Measurements from ENCODE around the gene REST. TPM values are rescaled to one million over a fixed set of nuclear protein-coding genes. Genes with fewer than 3 reads are reported as not detected.
A peak's percentile ranks its signal among the peaks of the same experiment; 100 is the strongest.
"Not testable (repeated sequence)": the region's sequence is repeated elsewhere in the genome, so short reads cannot be mapped to it uniquely, and the experiment has no call there.

The REST gene, protein sequence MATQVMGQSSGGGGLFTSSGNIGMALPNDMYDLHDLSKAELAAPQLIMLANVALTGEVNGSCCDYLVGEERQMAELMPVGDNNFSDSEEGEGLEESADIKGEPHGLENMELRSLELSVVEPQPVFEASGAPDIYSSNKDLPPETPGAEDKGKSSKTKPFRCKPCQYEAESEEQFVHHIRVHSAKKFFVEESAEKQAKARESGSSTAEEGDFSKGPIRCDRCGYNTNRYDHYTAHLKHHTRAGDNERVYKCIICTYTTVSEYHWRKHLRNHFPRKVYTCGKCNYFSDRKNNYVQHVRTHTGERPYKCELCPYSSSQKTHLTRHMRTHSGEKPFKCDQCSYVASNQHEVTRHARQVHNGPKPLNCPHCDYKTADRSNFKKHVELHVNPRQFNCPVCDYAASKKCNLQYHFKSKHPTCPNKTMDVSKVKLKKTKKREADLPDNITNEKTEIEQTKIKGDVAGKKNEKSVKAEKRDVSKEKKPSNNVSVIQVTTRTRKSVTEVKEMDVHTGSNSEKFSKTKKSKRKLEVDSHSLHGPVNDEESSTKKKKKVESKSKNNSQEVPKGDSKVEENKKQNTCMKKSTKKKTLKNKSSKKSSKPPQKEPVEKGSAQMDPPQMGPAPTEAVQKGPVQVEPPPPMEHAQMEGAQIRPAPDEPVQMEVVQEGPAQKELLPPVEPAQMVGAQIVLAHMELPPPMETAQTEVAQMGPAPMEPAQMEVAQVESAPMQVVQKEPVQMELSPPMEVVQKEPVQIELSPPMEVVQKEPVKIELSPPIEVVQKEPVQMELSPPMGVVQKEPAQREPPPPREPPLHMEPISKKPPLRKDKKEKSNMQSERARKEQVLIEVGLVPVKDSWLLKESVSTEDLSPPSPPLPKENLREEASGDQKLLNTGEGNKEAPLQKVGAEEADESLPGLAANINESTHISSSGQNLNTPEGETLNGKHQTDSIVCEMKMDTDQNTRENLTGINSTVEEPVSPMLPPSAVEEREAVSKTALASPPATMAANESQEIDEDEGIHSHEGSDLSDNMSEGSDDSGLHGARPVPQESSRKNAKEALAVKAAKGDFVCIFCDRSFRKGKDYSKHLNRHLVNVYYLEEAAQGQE
- 33.9 TPM for total RNA-seq
- long read RNA-seq, full-length matches to known transcripts: 67 of 87 reads
- long read RNA-seq, partial matches to known transcripts: 5 of 87 reads
- long read RNA-seq, other reads (novel, unspliced or antisense): 15 of 87 reads

DNA sequence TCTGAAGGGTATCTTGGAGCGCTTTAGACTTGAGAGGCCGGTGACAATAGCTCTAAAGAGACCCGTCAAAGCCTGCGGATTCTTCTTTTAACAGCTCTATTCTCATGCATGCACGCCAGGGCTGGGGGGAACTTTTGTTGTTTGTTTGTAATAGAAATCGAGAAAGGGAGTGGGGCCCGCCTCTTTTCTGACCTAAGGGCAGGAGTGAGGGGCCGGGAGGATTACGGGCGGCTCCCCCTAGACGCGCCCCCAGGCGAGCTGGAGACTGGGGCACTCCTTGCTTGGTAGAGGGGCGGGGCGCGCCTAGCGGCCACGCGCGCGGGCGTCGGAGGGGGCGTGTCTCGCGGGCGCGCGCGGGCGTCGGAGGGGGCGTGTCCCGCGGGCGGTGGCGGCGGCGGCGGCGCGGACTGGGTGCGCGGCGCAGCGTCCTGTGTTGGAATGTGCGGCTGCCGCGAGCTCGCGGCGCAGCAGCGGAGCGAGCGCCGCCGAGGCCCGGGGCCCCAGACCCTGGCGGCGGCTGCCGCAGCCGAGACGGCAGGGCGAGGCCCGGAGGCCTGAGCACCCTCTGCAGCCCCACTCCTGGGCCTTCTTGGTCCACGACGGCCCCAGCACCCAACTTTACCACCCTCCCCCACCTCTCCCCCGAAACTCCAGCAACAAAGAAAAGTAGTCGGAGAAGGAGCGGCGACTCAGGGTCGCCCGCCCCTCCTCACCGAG, at the start of gene REST:
TSS of gene REST (plus strand) at position 412 of the 717 bp plus-strand sequence. CDS start 2,739 bp downstream, outside the sequence.
- intact Hi-C loops (cut with DNase I): loop anchor here (2.0 to 5.0 kb wide), 2 partner anchors 50 to 203 kb away; partner anchors contain the start of gene IGFBP7
- peak; percentile 91 for DNase-seq (ENCODE audit: low spot score)

DNA sequence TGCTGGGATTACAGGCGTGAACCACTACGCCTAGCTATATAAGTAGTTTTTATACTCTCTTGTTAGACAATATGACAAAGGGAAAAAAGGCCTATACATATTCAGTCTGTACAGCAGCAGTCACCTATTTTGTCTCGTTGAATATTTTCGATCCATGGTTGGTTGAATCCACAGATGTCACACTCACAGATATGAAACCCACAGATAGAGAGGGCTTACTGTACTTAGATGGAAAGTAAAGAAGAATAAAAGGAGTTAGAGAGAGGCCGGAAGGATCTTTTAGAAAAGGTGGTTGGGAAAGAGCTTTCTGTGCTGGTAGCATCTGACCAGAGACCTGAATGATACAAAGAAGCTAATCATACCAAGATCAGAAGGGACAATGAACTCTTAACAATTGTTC, 47.9 kb upstream of the REST start:
- intact Hi-C loops (cut with DNase I): no loop called here
- DNase-seq (ENCODE audit: low spot score): no peak

DNA sequence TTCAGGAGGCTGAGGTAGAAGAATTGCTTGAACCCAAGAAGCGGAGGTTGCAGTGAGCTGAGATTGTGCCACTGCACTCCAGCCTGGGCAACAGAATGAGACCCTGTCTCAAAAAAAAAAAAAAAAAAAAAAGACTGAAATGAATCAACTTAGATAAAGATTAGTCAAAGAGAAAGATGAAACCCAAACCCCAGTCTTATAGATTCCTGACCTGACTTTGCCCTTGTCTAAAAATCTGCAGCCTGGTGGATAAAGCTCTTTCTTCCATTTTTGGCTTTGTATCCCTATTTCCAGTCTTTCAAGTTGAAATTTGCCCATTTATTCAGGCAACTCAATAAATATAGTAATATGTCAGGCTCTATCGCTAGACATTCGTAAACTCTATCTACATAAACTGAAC, 46.9 kb upstream of the REST start:
- no peak for DNase-seq (ENCODE audit: low spot score)
- intact Hi-C loops (cut with DNase I): no loop called here

DNA sequence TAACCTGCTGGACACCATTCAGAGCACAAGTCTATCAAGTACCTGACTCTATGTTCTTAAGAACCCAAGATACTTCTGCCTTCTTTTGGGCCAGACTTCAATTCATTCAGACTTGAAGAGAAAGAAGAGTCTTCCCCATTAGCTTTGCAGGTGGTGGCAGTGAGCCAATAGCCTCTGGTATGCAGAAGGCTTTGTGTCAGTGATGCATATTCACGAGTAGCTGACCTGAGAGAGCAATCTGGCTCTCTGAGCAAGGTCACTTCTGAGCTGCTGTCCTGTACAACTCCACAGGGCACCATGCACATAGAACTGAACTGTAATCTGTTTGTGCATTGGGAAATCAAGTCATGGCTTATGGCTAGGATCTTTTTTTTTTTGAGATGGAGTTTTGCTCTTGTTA, 46.3 kb upstream of the REST start:
- DNase-seq (ENCODE audit: low spot score): no peak
- intact Hi-C loops (cut with DNase I): no loop called here

DNA sequence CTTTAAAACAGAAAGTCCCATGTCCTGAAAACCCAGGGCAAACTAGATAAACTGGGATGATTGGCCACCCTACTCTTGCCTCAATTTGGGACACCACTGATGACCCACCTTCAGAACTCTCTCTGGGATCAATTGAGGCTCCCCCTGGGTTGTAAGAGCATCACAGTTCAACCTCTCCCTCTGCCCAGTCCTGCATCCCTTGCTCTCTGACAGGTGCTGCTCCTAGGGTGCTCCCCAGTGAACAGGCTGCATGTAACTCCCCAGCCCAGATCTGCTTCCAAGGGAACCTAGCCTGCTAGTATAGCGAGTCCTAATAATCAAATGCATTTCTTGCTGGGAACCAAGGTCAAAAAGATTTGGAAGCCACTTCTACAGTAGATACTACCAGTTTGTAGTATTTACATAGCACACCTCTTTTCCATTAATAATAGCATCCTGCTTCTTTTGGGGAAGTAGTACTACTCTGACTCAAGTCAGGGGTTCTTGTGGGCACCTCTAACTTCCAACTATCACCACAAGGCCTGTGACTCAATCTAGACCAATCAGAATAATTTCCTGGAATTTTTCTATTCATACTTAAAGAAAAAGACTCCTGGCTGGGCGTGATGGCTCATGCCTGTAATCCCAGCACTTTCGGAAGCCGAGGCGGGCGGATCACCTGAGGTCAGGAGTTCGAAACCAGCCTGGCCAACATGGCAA, 44.1 kb upstream of the REST start:
- intact Hi-C loops (cut with DNase I): no loop called here
- DNase-seq (ENCODE audit: low spot score): no peak

DNA sequence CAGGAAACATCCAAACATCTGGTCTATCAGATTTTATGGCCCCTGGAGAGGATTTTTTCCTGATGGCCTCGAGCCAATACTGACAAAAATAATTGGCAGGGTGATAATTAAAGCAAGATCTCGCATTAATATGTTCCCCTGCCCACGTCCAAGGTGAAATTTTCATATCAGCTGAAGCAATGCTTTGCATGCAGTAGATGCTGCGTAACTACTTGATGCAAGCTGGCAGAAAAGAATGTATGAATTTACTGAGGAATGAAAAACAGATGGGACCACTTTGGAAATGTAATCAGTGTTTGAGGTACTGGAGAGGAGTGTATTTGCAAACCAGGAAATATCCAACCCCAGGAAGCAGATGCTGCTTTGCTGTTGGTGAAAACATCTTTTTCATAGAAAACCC, 36.8 kb upstream of the REST start:
- no peak for DNase-seq (ENCODE audit: low spot score)

DNA sequence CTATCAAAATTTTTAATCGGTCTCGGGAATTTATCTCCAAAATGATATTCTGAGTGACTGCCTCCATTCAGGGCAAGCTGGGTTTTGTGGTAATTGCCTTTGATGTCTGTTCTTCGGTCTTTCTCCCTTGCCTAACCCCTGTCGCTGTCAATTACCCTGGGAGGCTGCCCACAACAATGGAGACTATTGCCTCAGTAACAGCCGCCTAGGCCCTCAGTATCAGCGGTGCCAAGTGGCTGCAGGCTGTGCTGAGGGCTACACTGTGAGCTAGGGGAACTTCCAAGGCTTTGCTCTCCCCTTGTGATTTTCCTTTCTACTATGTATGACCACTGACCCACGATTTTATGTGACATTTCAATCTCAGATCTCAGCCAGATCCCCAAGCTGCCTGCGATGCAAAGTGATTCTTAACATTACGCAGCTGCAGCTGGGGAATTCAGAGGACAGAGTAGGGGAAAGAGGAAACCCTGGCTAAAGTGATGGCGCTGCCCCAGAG, 36.3 kb upstream of the REST start:
- DNase-seq (ENCODE audit: low spot score): no peak
- intact Hi-C loops (cut with DNase I): no loop called here

More for the DNA sequence above, 36.8 kb upstream of the REST start:
- intact Hi-C loops (cut with DNase I): no loop called here

DNA sequence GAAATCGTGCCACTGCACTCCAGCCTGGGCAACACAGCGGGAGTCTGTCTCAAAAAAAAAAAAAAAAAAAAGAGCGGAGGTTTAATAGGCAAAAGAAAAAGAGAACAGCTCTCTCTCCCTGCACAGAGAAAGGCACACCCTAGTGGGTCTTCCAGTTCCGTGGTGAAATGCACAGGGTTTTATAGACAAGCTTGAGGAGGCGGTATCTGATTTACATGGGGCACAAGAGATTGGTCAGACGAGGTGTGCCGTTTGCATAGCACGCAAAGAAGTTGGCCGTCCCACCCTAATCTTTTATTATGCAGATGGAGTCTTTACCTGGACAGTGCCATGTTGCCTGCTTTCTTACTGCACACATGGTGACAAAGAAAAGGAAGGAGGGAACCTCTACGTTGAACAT, 33.5 kb upstream of the REST start:
- intact Hi-C loops (cut with DNase I): no loop called here
- no peak for DNase-seq (ENCODE audit: low spot score)

DNA sequence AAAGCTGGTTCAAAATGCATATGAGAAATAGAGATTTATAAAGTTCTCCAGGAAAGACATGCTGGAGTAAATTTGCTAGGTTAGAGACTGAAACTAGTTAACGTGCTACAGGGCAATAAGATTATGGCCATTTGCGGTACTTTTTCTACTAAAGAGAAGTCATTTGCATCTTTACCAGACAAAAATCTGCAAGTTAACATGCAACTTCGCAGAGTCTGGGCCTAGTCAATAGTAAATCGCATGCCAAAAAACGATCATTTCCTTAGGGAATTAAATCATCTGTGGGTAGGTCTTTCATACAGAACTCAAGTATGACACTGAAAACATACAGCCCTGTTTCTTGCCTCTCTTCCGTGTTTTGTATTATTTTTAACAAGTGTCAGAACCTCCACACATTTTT, 32.8 kb upstream of the REST start:
- intact Hi-C loops (cut with DNase I): no loop called here
- DNase-seq (ENCODE audit: low spot score): no peak

DNA sequence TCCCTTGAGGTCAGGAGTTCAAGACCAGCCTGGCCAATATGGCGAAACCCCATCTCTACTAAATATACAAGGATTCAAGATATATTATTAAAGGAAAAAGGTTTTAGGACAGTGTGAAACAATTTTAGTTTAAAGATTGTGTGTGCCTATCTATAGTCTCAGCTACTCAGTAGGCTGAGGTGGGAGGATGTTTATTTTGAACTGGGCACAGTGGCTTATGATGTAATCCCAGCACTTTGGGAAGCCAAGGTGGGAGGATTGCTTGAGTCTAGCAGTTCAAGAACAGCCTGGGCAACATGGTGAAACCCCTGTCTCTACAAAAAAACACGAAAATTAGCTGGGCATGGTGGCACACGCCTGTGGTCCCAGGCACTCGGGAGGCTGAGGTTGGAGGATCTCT, 31.4 kb upstream of the REST start:
- DNase-seq (ENCODE audit: low spot score): no peak
- intact Hi-C loops (cut with DNase I): no loop called here

DNA sequence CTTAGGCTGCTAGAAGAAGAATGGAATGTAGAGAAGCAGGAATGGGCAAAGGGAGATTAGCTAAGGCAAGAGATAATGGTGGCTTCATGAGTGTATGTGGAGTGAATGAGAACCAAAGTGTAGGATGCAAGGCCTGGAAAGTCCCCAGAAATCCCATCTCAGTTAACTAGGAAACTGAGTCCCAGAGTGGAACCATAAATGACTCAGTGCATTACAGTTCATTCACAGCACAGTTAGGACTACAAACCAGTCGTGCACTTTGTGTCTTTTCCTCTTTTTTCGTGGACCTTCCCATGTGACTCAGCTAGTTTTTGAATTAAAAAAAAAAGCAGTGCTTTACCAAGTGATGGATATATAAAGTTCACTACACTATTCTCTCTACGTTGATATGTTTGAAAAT, 27.7 kb upstream of the REST start:
- DNase-seq (ENCODE audit: low spot score): no peak
- intact Hi-C loops (cut with DNase I): no loop called here

DNA sequence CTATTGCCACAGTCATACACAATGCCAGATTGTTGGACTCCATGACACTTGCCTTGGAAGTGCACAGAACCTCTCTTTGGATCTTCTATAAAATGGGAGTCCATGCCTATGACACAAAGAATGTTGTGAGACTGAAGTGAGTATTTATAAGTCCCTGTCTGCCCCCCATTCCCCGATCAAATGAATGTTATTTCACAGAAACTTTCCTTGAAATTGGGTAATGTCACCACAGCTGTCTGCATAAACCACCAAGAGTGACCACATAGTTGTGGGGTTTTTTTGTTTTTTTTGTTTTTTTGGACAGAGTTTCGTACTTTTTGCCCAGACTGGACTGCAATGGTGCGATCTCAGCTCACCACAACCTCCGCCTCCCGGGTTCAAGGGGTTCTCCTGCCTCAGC, 27.1 kb upstream of the REST start:
- DNase-seq (ENCODE audit: low spot score): no peak
- intact Hi-C loops (cut with DNase I): no loop called here

DNA sequence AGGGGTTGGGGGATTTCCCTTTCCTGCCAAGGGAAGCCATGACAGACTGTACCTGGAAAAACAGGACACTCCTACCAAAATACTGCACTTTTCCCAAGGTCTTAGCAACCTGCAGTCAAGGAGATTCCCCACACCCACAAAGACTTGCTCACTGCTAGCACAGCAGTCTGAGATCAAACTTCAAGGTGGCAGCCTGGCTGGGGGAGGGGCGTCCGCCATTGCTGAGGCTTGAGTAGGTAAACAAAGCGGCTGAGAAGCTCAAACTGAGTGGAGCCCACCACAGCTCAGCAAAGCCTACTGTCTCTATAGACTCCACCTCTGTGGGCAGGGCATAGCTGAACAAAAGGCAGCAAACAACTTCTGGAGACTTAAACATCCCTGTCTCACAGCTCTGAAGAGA, 23.2 kb upstream of the REST start:
- DNase-seq (ENCODE audit: low spot score); intact Hi-C loops (cut with DNase I): not testable (repeated sequence)

DNA sequence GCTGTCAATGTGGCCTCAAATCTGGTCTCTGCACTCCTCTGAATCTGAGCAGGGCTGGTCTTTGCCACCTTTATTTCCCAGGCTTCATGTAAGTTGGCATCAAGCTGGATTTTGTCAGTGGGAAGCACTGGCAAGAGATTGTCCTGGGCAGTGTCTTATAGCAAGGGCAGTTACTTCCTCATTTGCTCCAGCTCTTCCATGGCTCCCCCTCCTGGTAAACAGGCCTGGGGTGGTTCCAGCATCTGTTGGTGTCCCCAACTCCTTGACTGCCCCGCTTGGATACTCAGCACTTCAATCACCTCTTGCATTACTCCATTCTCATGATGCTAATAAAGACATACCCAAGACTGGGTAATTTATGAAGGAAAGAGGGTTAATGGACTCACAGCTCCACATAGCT, 15.0 kb upstream of the REST start:
- intact Hi-C loops (cut with DNase I): no loop called here
- DNase-seq (ENCODE audit: low spot score): peak; percentile 39

DNA sequence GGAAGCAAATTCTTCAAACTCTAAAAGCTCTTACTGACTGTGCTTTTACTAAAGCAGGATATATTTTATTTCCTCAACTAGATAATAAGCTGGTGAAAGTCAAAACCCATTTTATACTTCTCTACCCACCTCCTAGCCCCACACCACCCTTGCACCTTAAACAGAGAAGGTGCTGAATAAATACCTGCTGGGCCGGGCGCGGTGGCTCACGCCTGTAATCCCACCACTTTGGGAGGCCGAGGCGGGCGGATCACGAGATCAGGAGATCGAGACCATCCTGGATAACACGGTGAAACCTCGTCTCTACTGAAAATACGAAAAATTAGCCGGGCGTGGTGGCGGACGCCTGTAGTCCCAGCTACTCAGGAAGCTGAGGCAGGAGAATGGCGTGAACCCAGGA, 9.9 kb upstream of the REST start:
- intact Hi-C loops (cut with DNase I): not testable (repeated sequence)

DNA sequence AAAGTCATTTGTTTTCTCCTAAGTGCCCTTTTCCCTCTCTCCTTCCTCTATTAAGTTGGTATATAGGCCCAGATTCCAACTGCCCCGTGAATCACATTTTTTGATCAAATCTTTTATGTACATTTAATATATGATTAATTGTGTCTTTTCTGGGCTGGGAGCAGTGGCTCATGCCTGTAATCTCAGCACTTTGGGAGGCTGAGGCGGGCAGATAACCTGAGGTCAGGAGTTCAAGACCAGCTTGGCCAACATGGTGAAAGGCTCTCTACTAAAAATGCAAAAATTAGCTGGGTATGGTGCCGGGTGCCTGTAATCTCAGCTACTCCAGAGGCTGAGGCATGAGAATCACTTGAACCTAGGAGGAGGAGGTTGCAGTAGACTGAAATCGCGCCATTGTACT, 7.5 kb upstream of the REST start:
- intact Hi-C loops (cut with DNase I); DNase-seq (ENCODE audit: low spot score): not testable (repeated sequence)

More for the DNA sequence above, 9.9 kb upstream of the REST start:
- not testable (repeated sequence) for DNase-seq (ENCODE audit: low spot score)

DNA sequence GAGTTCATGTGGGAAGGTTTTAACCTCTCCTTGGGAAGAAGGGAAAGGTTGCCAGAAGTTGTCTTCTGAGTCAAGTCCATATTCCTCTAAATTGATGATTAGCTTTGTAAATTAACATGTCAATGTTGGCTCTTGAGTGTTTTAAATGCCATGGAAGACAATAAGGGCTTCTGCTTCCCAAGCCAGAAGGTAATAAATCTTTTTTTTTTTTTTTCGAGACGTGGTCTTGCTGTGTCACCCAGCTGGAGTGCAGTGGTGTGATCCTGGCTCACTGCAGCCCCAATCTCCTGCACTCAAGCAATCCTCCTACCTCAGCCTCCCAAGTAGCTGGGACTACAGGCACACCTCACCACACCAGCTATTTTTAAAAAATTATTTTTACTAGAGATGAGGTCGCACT, 5.0 kb upstream of the REST start:
- intact Hi-C loops (cut with DNase I): no loop called here
- DNase-seq (ENCODE audit: low spot score): no peak

DNA sequence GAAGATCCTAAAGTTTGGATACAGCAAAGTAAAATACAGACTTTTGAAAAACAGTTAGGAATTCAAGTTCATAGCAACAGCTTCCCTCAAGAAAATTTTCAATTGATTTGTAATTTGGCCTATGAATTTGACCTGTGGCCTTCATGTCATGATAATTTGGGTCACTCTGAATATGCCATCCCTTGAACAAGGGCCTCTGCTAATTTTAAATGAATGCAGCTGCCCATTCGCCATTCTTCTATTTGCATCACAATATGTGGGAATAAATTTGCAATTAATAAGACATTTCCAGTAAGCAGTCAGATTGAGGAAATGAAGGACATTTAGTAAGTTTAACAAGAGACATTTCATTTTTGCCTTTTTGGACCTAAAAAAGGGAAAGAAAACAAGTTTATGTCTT, 1.9 kb upstream of the REST start:
- DNase-seq (ENCODE audit: low spot score): no peak
- intact Hi-C loops (cut with DNase I): loop anchor here (5.0 kb wide), 1 partner anchor 52 kb away; no protein-coding TSS in a partner anchor
